GM21367 (cell line): ENCODE measurements around the gene FIBCD1.
"Not testable (repeated sequence)": the region's sequence is repeated elsewhere in the genome, so short reads cannot be mapped to it uniquely, and the experiment has no call there.

ENCODE experiments used
- ATAC-seq: cut with Tn5 transposase; IDR thresholded peaks from one replicate; pipeline ENCODE4 v1.9.1; 2021; ENCODE audit not compliant: unreplicated experiment

The FIBCD1 gene

GRCh38 chr9:130974697-130975096, 35.6 kb upstream of the FIBCD1 start:
- no peak for ATAC-seq

- no peak for ATAC-seq
These were observed 34.7 kb upstream of the FIBCD1 start for GRCh38 chr9:130973686-130974281.

- no peak for ATAC-seq
These were observed 34.1 kb upstream of the FIBCD1 start for GRCh38 chr9:130972957-130973685.

GRCh38 chr9:130972277-130972956, 33.4 kb upstream of the FIBCD1 start:
- ATAC-seq, result no peak

- no peak for ATAC-seq
These were observed 32.3 kb upstream of the FIBCD1 start for GRCh38 chr9:130971294-130971849.

- no peak for ATAC-seq
These were observed 31.8 kb upstream of the FIBCD1 start for GRCh38 chr9:130970855-130971254.

GRCh38 chr9:130970052-130970451, 31.0 kb upstream of the FIBCD1 start:
- ATAC-seq, result no peak

GRCh38 chr9:130965680-130966079, 26.6 kb upstream of the FIBCD1 start:
- no peak for ATAC-seq

- no peak for ATAC-seq
These were observed 24.9 kb upstream of the FIBCD1 start for GRCh38 chr9:130963916-130964315.

GRCh38 chr9:130963337-130963908, 24.4 kb upstream of the FIBCD1 start:
- ATAC-seq, result no peak

- no peak for ATAC-seq
These were observed 23.6 kb upstream of the FIBCD1 start for GRCh38 chr9:130962418-130963316.

- ATAC-seq, result no peak
These were observed 22.7 kb upstream of the FIBCD1 start for GRCh38 chr9:130961511-130962300.

- no peak for ATAC-seq
These were observed 21.7 kb upstream of the FIBCD1 start for GRCh38 chr9:130960522-130961378.

GRCh38 chr9:130959809-130960334, 20.8 kb upstream of the FIBCD1 start:
- no peak for ATAC-seq

- ATAC-seq, result not testable (repeated sequence)
These were observed 19.5 kb upstream of the FIBCD1 start for GRCh38 chr9:130958564-130958963.

- ATAC-seq, result no peak
These were observed 18.6 kb upstream of the FIBCD1 start for GRCh38 chr9:130957451-130958203.

- no peak for ATAC-seq
These were observed 17.8 kb upstream of the FIBCD1 start for GRCh38 chr9:130956636-130957450.
